Measurements from ENCODE around the gene UNC79.

GRCh38 chr14:93712079-93712837, 281.5 kb downstream of the UNC79 start:
- no peak for TF ChIP-seq CTCF (IDR thresholded peaks at IDR 0.05; ENCODE audit: extremely low read depth in 1 of 2, insufficient read depth in 1 of 2, low read depth in 1 of 2, low read length in 2 of 2)
- no peak for TF ChIP-seq FOS (IDR thresholded peaks at IDR 0.05; ENCODE audit: borderline replicate concordance, insufficient read depth, low read length)
- TF ChIP-seq POLR2AphosphoS5 (IDR thresholded peaks at IDR 0.05; ENCODE audit: insufficient read depth, low read depth, low read length): no peak
- no peak for TF ChIP-seq POLR2A (IDR thresholded peaks at IDR 0.05; ENCODE audit: low read depth, low read length)
- no peak for TF ChIP-seq EZH2 (IDR thresholded peaks at IDR 0.05; ENCODE audit: borderline replicate concordance, low read depth, low read length, severe bottlenecking)
- TF ChIP-seq MAX (IDR thresholded peaks at IDR 0.05; ENCODE audit: insufficient read depth, insufficient read length): no peak
- no peak for TF ChIP-seq MYC (IDR thresholded peaks at IDR 0.05; ENCODE audit: low read depth, low read length)
- TF ChIP-seq GATA2 (IDR thresholded peaks at IDR 0.05; ENCODE audit: insufficient read depth, insufficient read length, low read depth, low read length): no peak

Data from endothelial cell of umbilical vein (primary cell).